ENCODE measurements around the gene SEC31B.
A peak's percentile ranks its signal among the peaks of the same experiment; 100 is the strongest.

Gene SEC31B

DNA sequence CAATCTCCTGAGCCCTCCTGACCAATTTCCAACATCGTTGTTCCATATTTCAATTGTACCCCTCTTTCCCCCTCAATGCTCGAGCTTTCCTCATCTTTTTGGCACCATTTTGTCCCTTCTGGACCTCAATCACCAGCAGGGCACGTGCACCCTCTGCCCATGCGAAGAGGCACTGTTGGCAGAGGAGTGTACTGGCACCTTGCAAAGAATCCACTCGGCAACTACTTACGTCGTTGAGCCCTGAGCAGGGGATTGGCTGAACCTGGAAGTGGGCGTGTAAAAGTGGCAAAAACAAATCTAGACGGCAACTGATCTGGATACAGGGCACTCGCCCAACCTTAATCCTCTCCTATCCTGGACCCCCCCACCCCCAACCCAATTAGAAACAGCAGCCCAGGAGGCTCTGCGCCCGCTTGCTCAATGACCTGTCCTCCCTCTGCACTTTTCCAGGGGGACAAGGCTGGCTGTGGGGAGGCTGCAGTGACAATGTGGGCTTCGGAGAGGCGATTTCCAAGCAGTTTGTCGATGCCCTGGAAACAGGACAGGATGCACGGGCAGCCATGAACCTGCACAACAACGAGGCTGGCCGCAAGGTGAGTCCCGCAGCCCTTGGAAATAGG is 38.1 kb downstream of the SEC31B start:
- Histone ChIP-seq H3K4me3 (ENCODE audit: low read depth in 1 of 2, low read length in 2 of 2) (peak overlapping the region; percentile 70 to 77), H3K9ac (ENCODE audit: low read depth in 1 of 2, low read length in 2 of 2) (peak overlapping the region in 1 of 2 donors; percentile 48), H3K4me1 (ENCODE audit: control insufficient read depth in 1 of 2, insufficient read depth in 2 of 2, low read length in 2 of 2) (peaks cover 19 to 22% of the 10 kb centered on the region in 2 donors), H3K27me3 (ENCODE audit: control insufficient read depth in 1 of 2, insufficient read depth in 2 of 2, low read length in 2 of 2) (peaks cover 12 to 20% of the 10 kb centered on the region in 2 donors), H3K27ac (ENCODE audit: low read depth, low read length) (no peak overlapping the region), H3K36me3 (ENCODE audit: control insufficient read depth in 1 of 2, insufficient read depth in 2 of 2, low read length in 2 of 2) (peaks cover 0 to 3% of the 10 kb centered on the region in 2 donors), H3K9me3 (ENCODE audit: control insufficient read depth in 1 of 2, low read length in 2 of 2) (no peaks in the 10 kb centered on the region)

DNA sequence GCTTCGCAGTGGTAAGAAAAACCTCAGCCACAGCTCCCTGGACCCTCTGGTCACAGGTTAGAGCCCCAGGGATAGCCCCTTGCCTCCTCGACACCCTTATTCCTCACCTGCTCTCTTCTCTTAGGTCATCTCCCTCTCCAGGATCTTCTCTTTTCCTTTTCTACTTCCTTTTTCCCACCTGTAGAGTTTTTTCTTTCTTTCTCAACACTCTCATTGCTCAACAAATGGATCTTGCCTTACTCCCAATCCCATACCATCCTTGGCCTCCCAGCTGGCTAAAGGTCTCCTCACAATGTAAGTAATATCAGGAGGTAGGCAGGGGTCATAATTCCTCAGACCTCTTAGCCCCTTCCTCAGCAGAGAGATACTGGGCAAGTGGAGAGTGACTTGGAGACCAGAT is 39.7 kb downstream of the SEC31B start:
- H3K36me3 ChIP-seq (ENCODE audit: control insufficient read depth in 1 of 2, insufficient read depth in 2 of 2, low read length in 2 of 2): no peaks in the 10 kb centered on the region
- H3K4me1 ChIP-seq (ENCODE audit: control insufficient read depth in 1 of 2, insufficient read depth in 2 of 2, low read length in 2 of 2): peaks cover 19 to 22% of the 10 kb centered on the region in 2 donors
- no peak overlapping the region for H3K27ac ChIP-seq (ENCODE audit: low read depth, low read length)
- no peaks in the 10 kb centered on the region for H3K9me3 ChIP-seq (ENCODE audit: control insufficient read depth in 1 of 2, low read length in 2 of 2)
- H3K27me3 ChIP-seq (ENCODE audit: control insufficient read depth in 1 of 2, insufficient read depth in 2 of 2, low read length in 2 of 2): peaks cover 12 to 20% of the 10 kb centered on the region in 2 donors
- H3K4me3 ChIP-seq (ENCODE audit: low read depth in 1 of 2, low read length in 2 of 2): no peak overlapping the region
- H3K9ac ChIP-seq (ENCODE audit: low read depth in 1 of 2, low read length in 2 of 2): no peak overlapping the region

DNA sequence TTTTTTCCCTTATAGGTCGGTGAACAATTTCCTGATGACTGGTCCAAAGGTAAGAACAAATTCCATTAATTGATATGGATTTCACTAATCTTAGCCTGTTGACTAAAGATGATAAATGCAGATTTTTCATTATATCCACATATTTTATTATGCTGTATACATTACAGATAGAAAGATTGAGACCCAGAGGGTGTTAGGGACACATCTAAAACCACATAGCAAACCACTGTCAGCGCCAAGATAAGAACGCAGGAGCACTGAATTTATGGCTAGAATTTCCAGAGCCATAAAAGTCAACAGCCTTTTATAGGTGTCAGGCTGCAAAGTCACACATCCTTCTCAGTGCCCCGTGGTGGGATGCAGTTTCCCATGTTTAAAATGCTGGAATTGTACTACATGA is 40.6 kb downstream of the SEC31B start:
- Histone ChIP-seq H3K36me3 (ENCODE audit: control insufficient read depth in 1 of 2, insufficient read depth in 2 of 2, low read length in 2 of 2) (no peaks in the 10 kb centered on the region), H3K4me1 (ENCODE audit: control insufficient read depth in 1 of 2, insufficient read depth in 2 of 2, low read length in 2 of 2) (peaks cover 19 to 22% of the 10 kb centered on the region in 2 donors), H3K27me3 (ENCODE audit: control insufficient read depth in 1 of 2, insufficient read depth in 2 of 2, low read length in 2 of 2) (peaks cover 12 to 20% of the 10 kb centered on the region in 2 donors)

DNA sequence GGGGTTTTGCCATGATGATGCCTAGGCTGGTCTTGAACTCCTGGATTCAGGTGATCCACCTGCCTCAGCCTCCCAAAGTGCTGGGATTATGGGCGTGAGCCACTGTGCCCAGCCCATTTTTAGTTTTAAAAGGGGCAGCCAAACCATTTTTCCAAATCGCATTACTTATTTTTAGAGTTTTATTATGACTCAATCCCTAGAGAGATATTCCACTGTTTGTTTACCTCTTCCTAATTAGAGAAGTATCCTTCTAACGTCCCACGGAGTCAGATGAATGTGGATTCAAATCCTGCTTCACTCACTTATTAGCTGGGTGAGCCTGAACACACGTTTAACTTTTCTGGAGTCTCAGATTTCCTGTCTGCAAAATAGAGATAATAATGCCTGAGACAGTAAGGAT is 41.7 kb downstream of the SEC31B start:
- H3K4me3 ChIP-seq (ENCODE audit: low read depth in 1 of 2, low read length in 2 of 2): no peak overlapping the region
- H3K9ac ChIP-seq (ENCODE audit: low read depth in 1 of 2, low read length in 2 of 2): no peak overlapping the region
- peaks cover 12 to 19% of the 10 kb centered on the region in 2 donors for H3K27me3 ChIP-seq (ENCODE audit: control insufficient read depth in 1 of 2, insufficient read depth in 2 of 2, low read length in 2 of 2)
- peaks cover 11 to 14% of the 10 kb centered on the region in 2 donors for H3K4me1 ChIP-seq (ENCODE audit: control insufficient read depth in 1 of 2, insufficient read depth in 2 of 2, low read length in 2 of 2)
- H3K9me3 ChIP-seq (ENCODE audit: control insufficient read depth in 1 of 2, low read length in 2 of 2): no peaks in the 10 kb centered on the region
- no peaks in the 10 kb centered on the region for H3K36me3 ChIP-seq (ENCODE audit: control insufficient read depth in 1 of 2, insufficient read depth in 2 of 2, low read length in 2 of 2)
- H3K27ac ChIP-seq (ENCODE audit: low read depth, low read length): no peak overlapping the region

More for the DNA sequence above, 40.6 kb downstream of the SEC31B start:
- no peaks in the 10 kb centered on the region for H3K9me3 ChIP-seq (ENCODE audit: control insufficient read depth in 1 of 2, low read length in 2 of 2)
- H3K4me3 ChIP-seq (ENCODE audit: low read depth in 1 of 2, low read length in 2 of 2): no peak overlapping the region
- no peak overlapping the region for H3K27ac ChIP-seq (ENCODE audit: low read depth, low read length)
- H3K9ac ChIP-seq (ENCODE audit: low read depth in 1 of 2, low read length in 2 of 2): no peak overlapping the region

DNA sequence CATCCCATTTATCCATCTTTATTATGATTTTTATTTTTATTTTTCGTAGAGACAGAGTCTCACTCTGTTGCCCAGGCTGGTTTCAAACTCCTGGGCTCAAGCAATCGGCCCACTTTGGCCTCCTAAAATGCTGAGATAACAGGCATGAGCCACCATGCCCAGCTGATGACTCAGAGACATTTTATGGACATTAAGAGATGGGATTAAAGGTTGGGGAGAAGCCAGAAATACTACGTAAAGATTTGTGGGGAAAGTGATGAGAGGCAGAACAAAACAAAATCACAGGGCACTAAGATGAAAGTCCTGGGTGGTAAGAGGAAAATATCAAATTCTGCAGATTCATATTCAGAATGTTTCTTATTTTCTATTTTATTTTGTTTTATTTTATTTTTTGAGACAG is 49.3 kb downstream of the SEC31B start:
- peaks cover 5 to 6% of the 10 kb centered on the region in 2 donors for H3K27me3 ChIP-seq (ENCODE audit: control insufficient read depth in 1 of 2, insufficient read depth in 2 of 2, low read length in 2 of 2)
- no peak overlapping the region for H3K27ac ChIP-seq (ENCODE audit: low read depth, low read length)

DNA sequence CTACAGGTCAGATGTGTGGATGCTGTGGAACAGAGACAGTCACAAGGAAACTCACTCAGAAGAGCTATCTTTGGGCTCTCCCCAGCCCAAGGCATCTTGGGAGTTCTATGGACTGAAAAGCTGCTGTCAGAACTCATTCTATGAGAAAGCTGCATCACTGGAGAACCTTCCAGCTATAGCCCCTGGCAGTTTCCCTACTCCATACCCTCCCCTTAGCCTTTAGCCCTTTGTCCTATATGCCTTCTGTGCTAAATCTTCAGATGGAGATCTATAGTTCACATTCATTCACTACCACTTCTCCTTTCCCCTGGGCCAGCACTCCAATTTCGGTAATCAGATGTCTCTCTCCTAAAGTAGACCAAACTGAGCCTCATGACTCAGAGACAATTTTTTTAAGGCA is 49.9 kb downstream of the SEC31B start:
- Histone ChIP-seq H3K27ac (ENCODE audit: low read depth, low read length) (no peak overlapping the region), H3K9me3 (ENCODE audit: control insufficient read depth in 1 of 2, low read length in 2 of 2) (no peaks in the 10 kb centered on the region), H3K36me3 (ENCODE audit: control insufficient read depth in 1 of 2, insufficient read depth in 2 of 2, low read length in 2 of 2) (no peaks in the 10 kb centered on the region), H3K4me1 (ENCODE audit: control insufficient read depth in 1 of 2, insufficient read depth in 2 of 2, low read length in 2 of 2) (no peaks in the 10 kb centered on the region), H3K4me3 (ENCODE audit: low read depth in 1 of 2, low read length in 2 of 2) (no peak overlapping the region), H3K9ac (ENCODE audit: low read depth in 1 of 2, low read length in 2 of 2) (no peak overlapping the region), H3K27me3 (ENCODE audit: control insufficient read depth in 1 of 2, insufficient read depth in 2 of 2, low read length in 2 of 2) (peaks cover 5 to 6% of the 10 kb centered on the region in 2 donors)

More for the DNA sequence above, 49.3 kb downstream of the SEC31B start:
- Histone ChIP-seq H3K9me3 (ENCODE audit: control insufficient read depth in 1 of 2, low read length in 2 of 2) (no peaks in the 10 kb centered on the region), H3K36me3 (ENCODE audit: control insufficient read depth in 1 of 2, insufficient read depth in 2 of 2, low read length in 2 of 2) (no peaks in the 10 kb centered on the region), H3K4me1 (ENCODE audit: control insufficient read depth in 1 of 2, insufficient read depth in 2 of 2, low read length in 2 of 2) (no peaks in the 10 kb centered on the region), H3K9ac (ENCODE audit: low read depth in 1 of 2, low read length in 2 of 2) (no peak overlapping the region), H3K4me3 (ENCODE audit: low read depth in 1 of 2, low read length in 2 of 2) (no peak overlapping the region)

DNA sequence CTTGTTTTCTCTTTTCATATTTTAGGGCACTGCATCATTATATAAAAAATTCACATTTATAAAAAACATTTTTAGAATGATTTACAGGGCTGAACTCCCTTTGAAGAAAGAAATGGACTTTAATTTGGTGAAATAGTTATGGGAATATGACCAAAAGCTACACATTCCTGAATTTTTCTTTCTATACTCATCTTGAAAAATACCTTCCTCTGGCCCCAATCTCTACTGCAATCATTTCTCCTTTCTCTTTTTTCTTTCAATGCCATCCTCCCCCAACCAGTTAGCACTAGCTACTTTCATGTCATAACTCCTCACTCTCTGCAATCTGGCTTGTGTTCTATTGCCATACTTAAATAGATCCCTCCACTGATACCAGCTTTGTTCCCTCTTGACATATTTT is 50.7 kb downstream of the SEC31B start:
- no peaks in the 10 kb centered on the region for H3K36me3 ChIP-seq (ENCODE audit: control insufficient read depth in 1 of 2, insufficient read depth in 2 of 2, low read length in 2 of 2)
- no peaks in the 10 kb centered on the region for H3K4me1 ChIP-seq (ENCODE audit: control insufficient read depth in 1 of 2, insufficient read depth in 2 of 2, low read length in 2 of 2)
- no peak overlapping the region for H3K27ac ChIP-seq (ENCODE audit: low read depth, low read length)
- no peak overlapping the region for H3K9ac ChIP-seq (ENCODE audit: low read depth in 1 of 2, low read length in 2 of 2)
- H3K4me3 ChIP-seq (ENCODE audit: low read depth in 1 of 2, low read length in 2 of 2): no peak overlapping the region
- peaks cover 5 to 6% of the 10 kb centered on the region in 2 donors for H3K27me3 ChIP-seq (ENCODE audit: control insufficient read depth in 1 of 2, insufficient read depth in 2 of 2, low read length in 2 of 2)
- no peaks in the 10 kb centered on the region for H3K9me3 ChIP-seq (ENCODE audit: control insufficient read depth in 1 of 2, low read length in 2 of 2)

DNA sequence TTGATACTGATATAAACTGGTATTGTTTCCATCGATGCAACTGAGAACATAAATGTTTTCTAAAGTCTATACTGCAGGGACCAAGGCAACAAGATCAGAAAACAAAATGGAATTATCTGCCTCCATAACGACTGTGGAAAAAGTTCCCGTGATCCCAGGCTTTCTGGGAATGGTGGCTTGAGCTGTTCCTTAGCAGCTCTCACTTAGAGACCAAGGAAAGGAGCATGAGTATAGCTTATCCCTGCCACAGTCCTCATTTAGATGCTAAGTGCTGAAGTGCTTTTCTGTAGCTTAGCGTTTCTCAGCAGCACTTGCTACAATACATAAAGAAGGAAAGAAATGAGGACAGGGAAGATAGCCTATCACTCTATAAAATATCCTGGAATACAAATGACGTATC is 51.3 kb downstream of the SEC31B start:
- H3K36me3 ChIP-seq (ENCODE audit: control insufficient read depth in 1 of 2, insufficient read depth in 2 of 2, low read length in 2 of 2): no peaks in the 10 kb centered on the region
- H3K4me3 ChIP-seq (ENCODE audit: low read depth in 1 of 2, low read length in 2 of 2): no peak overlapping the region
- peaks cover 5 to 6% of the 10 kb centered on the region in 2 donors for H3K27me3 ChIP-seq (ENCODE audit: control insufficient read depth in 1 of 2, insufficient read depth in 2 of 2, low read length in 2 of 2)
- no peak overlapping the region for H3K27ac ChIP-seq (ENCODE audit: low read depth, low read length)
- no peak overlapping the region for H3K9ac ChIP-seq (ENCODE audit: low read depth in 1 of 2, low read length in 2 of 2)
- no peaks in the 10 kb centered on the region for H3K9me3 ChIP-seq (ENCODE audit: control insufficient read depth in 1 of 2, low read length in 2 of 2)
- no peaks in the 10 kb centered on the region for H3K4me1 ChIP-seq (ENCODE audit: control insufficient read depth in 1 of 2, insufficient read depth in 2 of 2, low read length in 2 of 2)

DNA sequence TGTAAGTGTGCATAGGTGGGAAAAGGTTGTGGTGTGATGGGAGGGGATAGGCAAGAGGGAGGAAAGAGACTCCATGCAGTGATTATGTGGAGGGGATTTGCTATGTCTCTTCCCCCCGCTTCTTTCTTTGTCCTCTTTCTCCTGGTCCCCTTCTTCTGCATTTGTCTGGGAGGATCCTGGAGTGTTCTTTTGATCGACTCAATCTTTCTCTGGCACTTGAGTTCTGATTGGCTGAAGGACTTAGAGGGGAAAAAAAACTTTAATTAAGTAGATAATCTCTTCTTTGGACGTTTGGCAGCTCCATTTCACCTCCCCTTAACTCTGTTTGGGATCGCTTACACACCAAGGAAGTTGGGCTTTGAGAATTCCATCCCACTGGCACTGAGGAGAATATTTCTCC is 57.0 kb downstream of the SEC31B start, which contains the start of gene WNT8B:
TSS of gene WNT8B (plus strand) at position 301 of the 400 bp plus-strand sequence. CDS start 160 bp downstream, outside the sequence.
- H3K4me3 ChIP-seq (ENCODE audit: low read depth in 1 of 2, low read length in 2 of 2): no peak within 1 kb of the TSS
- no peak within 1 kb of the TSS for H3K9ac ChIP-seq (ENCODE audit: low read depth in 1 of 2, low read length in 2 of 2)
- H3K9me3 ChIP-seq (ENCODE audit: control insufficient read depth in 1 of 2, low read length in 2 of 2): no peaks in the 10 kb centered on the region
- no peak within 1 kb of the TSS for H3K27ac ChIP-seq (ENCODE audit: low read depth, low read length)
- no peaks in the 10 kb centered on the region for H3K36me3 ChIP-seq (ENCODE audit: control insufficient read depth in 1 of 2, insufficient read depth in 2 of 2, low read length in 2 of 2)
- peaks cover 0 to under 1% of the 10 kb centered on the region in 2 donors for H3K27me3 ChIP-seq (ENCODE audit: control insufficient read depth in 1 of 2, insufficient read depth in 2 of 2, low read length in 2 of 2)
- H3K4me1 ChIP-seq (ENCODE audit: control insufficient read depth in 1 of 2, insufficient read depth in 2 of 2, low read length in 2 of 2): no peaks in the 10 kb centered on the region

DNA sequence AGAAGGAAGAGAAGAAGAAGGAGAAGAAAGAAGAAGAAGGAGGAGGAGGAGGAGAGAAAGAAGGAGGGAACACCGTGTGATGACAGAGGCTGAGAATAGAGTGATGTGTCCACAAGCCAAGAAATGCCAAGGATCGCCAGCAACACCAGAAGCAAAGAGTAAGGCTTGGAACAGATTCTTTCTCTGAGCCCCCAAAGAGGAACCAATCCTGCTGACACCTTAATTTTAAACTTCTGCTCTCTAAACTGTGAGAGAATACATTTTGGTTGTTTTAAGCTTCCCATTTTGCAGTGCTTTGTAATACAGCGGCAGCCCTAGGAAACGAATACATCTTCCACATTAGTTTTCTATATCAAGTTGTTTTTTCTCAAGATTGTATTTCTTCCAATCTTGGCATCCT is 70.7 kb downstream of the SEC31B start:
- H3K4me3 ChIP-seq (ENCODE audit: low read depth in 1 of 2, low read length in 2 of 2): no peak overlapping the region
- H3K27ac ChIP-seq (ENCODE audit: low read depth, low read length): no peak overlapping the region
- H3K36me3 ChIP-seq (ENCODE audit: control insufficient read depth in 1 of 2, insufficient read depth in 2 of 2, low read length in 2 of 2): no peaks in the 10 kb centered on the region

More for the DNA sequence above, 70.7 kb downstream of the SEC31B start:
- peaks cover 0 to 4% of the 10 kb centered on the region in 2 donors for H3K9me3 ChIP-seq (ENCODE audit: control insufficient read depth in 1 of 2, low read length in 2 of 2)
- H3K27me3 ChIP-seq (ENCODE audit: control insufficient read depth in 1 of 2, insufficient read depth in 2 of 2, low read length in 2 of 2): peaks cover 4 to 7% of the 10 kb centered on the region in 2 donors
- H3K4me1 ChIP-seq (ENCODE audit: control insufficient read depth in 1 of 2, insufficient read depth in 2 of 2, low read length in 2 of 2): no peaks in the 10 kb centered on the region
- H3K9ac ChIP-seq (ENCODE audit: low read depth in 1 of 2, low read length in 2 of 2): no peak overlapping the region
